CD14-positive monocyte (primary cell): ENCODE measurements around the gene OTULIN. TPM values are rescaled to one million over a fixed set of nuclear protein-coding genes. Genes with fewer than 3 reads are reported as not detected.

Source experiments
- DNase-seq, 3 donors: peaks; one replicate each; pipeline ENCODE4 v3.0.0-alpha.2; 2011 to 2022
- H2AFZ ChIP-seq: 2 replicates; pipeline ENCODE4 v1.6.0; 2012; ENCODE audit warnings: mild to moderate bottlenecking, low read depth, low read length, inconsistent platforms; ENCODE audit not compliant: insufficient read depth, poor library complexity, severe bottlenecking
- H3K27ac ChIP-seq, 2 donors: 1 replicate in 1 of 2; 2 replicates in 1 of 2; pipeline ENCODE4 v1.5.1; 2012 to 2013; ENCODE audit warnings: low read length in 2 of 2, control low read depth in 1 of 2, inconsistent platforms in 1 of 2, low read depth in 1 of 2, mild to moderate bottlenecking in 1 of 2
- H3K27me3 ChIP-seq, 2 donors: one replicate each; pipeline versions ENCODE4 v1.6.0 to v1.6.1; 2011 to 2013; ENCODE audit warnings: low read length in 2 of 2; ENCODE audit not compliant: control insufficient read depth in 2 of 2, insufficient read depth in 2 of 2
- H3K36me3 ChIP-seq, 2 donors: replicated peaks in 1 of 2; 1 replicate in 1 of 2; 2 replicates in 1 of 2; pipeline versions ENCODE4 v1.5.1 to v1.6.1; 2012 to 2013; ENCODE audit warnings: low read length in 2 of 2, control low read depth in 1 of 2, inconsistent platforms in 1 of 2, mild to moderate bottlenecking in 1 of 2; ENCODE audit not compliant: insufficient read depth in 2 of 2, control insufficient read depth in 1 of 2
- H3K4me1 ChIP-seq, 2 donors: 1 replicate in 1 of 2; 2 replicates in 1 of 2; pipeline versions ENCODE4 v1.5.1 to v1.6.1; 2012 to 2013; ENCODE audit warnings: low read length in 2 of 2, control low read depth in 1 of 2, inconsistent platforms in 1 of 2, mild to moderate bottlenecking in 1 of 2, moderate library complexity in 1 of 2; ENCODE audit not compliant: insufficient read depth in 2 of 2, control insufficient read depth in 1 of 2
- H3K4me2 ChIP-seq: replicated peaks from 2 replicates; pipeline ENCODE3; 2012; ENCODE audit warnings: low read length, moderate library complexity, mild to moderate bottlenecking; ENCODE audit not compliant: poor library complexity, severe bottlenecking; ENCODE audit errors: extremely low read depth
- H3K4me3 ChIP-seq, 3 experiments: fragments of 200-600 bp in 1 of 3; sonication (generic) in 1 of 3; replicated peaks in 1 of 3; 1 replicate in 2 of 3; 2 replicates in 1 of 3; pipeline ENCODE4 v1.5.1; 2011 to 2013; ENCODE audit warnings: low read length in 3 of 3, mild to moderate bottlenecking in 3 of 3, control low read depth in 2 of 3, low read depth in 2 of 3, inconsistent platforms in 1 of 3, moderate library complexity in 1 of 3
- H3K79me2 ChIP-seq: 2 replicates; pipeline ENCODE4 v1.6.0; 2012; ENCODE audit warnings: mild to moderate bottlenecking, control low read depth, inconsistent platforms, low read length, moderate library complexity; ENCODE audit not compliant: insufficient read depth
- H3K9ac ChIP-seq: 2 replicates; pipeline ENCODE4 v1.6.0; 2017; ENCODE audit warnings: low read length, mild to moderate bottlenecking; ENCODE audit not compliant: insufficient read depth, poor library complexity, severe bottlenecking
- H3K9me3 ChIP-seq, 2 donors: replicated peaks in 1 of 2; 1 replicate in 1 of 2; 2 replicates in 1 of 2; pipeline versions ENCODE4 v1.5.1 to v1.6.1; 2012 to 2013; ENCODE audit warnings: low read length in 2 of 2, control low read depth in 1 of 2; ENCODE audit not compliant: control insufficient read depth in 1 of 2, insufficient read depth in 1 of 2
- H4K20me1 ChIP-seq: 2 replicates; pipeline ENCODE4 v1.6.0; 2012; ENCODE audit warnings: mild to moderate bottlenecking, low read length, control low read depth, moderate library complexity; ENCODE audit not compliant: insufficient read depth
- H3K27ac Mint-ChIP-seq, 7 donors: one replicate each; pipeline ENCODE4 v1.8.0; 2020; ENCODE audit warnings: mild to moderate bottlenecking in 7 of 7, mixed read lengths in 7 of 7, moderate library complexity in 6 of 7, inconsistent platforms in 2 of 7
- H3K27me3 Mint-ChIP-seq, 3 donors: one replicate each; pipeline ENCODE4 v1.8.0; 2021 to 2022; ENCODE audit warnings: low read depth in 3 of 3, mild to moderate bottlenecking in 3 of 3, mixed read lengths in 3 of 3, moderate library complexity in 3 of 3, inconsistent platforms in 1 of 3
- H3K36me3 Mint-ChIP-seq, 2 donors: one replicate each; pipeline ENCODE4 v1.8.0; 2020; ENCODE audit warnings: mixed read lengths in 2 of 2, inconsistent platforms in 1 of 2, mild to moderate bottlenecking in 1 of 2
- H3K4me1 Mint-ChIP-seq: one replicate; pipeline ENCODE4 v1.8.0; 2020; ENCODE audit warnings: mild to moderate bottlenecking, mixed read lengths
- H3K4me3 Mint-ChIP-seq, 2 donors: one replicate each; pipeline ENCODE4 v1.8.0; 2020; ENCODE audit warnings: mild to moderate bottlenecking in 2 of 2, mixed read lengths in 2 of 2, moderate library complexity in 1 of 2
- H3K9me3 Mint-ChIP-seq, 7 donors: one replicate each; pipeline ENCODE4 v1.8.0; 2020 to 2022; ENCODE audit warnings: mixed read lengths in 7 of 7, mild to moderate bottlenecking in 6 of 7, moderate library complexity in 6 of 7, inconsistent platforms in 2 of 7
- CTCF ChIP-seq: fragments of 200-600 bp; IDR thresholded peaks from one replicate; pipeline ENCODE4 v1.8.0; 2022; ENCODE audit warnings: antibody characterized with exemption, mild to moderate bottlenecking
- WGBS: methylation state at CpG from one replicate; pipeline ENCODE4 v1.1.5; 2013; ENCODE audit warnings: missing lambda C conversion rate; ENCODE audit not compliant: insufficient coverage; 5-methylcytosine and 5-hydroxymethylcytosine counted together
- intact Hi-C, 2 donors: fragments of 100-400 bp; cut with micrococcal nuclease; formaldehyde crosslinking; loops; one replicate each; pipeline versions ENCODE4 v1.15.0 to v1.15.1; 2023
- polyA plus RNA-seq, 3 donors: library from polyadenylated mRNA; depleted of rRNA in 1 of 3; unstranded in 2 of 3; stranded (reverse) in 1 of 3; fragments of 300-500 nt in 2 of 3; fragments of >200 nt in 1 of 3; fragmentation: Illumina TruSeq in 2 of 3; gene quantifications; 1 replicate in 2 of 3; 2 replicates in 1 of 3; pipeline ENCODE4 v1.2.3, GENCODE V29; 2012 to 2021

OTULIN gene
- polyA plus RNA-seq, 3 donors = 13.7 to 14.2 (median 14.0) TPM

- H3K27me3 Mint-ChIP-seq = peaks cover 1 to 5% (median 4%) of the 10 kb centered on the region in 3 donors
These were observed 19.8 kb upstream of the OTULIN start for GRCh38 chr5:14644623-14645237.

GRCh38 chr5:14650052-14650451, 14.5 kb upstream of the OTULIN start:
- Mint-ChIP-seq H3K27ac (peak overlapping the region in 1 of 7 donors; percentile 60), H3K4me1 (peaks cover 4% of the 10 kb centered on the region), H3K36me3 (no peaks in the 10 kb centered on the region), H3K9me3 (no peaks in the 10 kb centered on the region), H3K4me3 (no peak overlapping the region), H3K27me3 (peaks cover 4 to 11% (median 7%) of the 10 kb centered on the region in 3 donors)
- no peak for DNase-seq
- Histone ChIP-seq H2AFZ (no peak overlapping the region), H3K79me2 (no peaks in the 10 kb centered on the region), H3K9ac (no peak overlapping the region), H3K27me3 (no peaks in the 10 kb centered on the region), H3K27ac (no peak overlapping the region), H3K4me2 (no peak overlapping the region), H3K36me3 (no peaks in the 10 kb centered on the region), H4K20me1 (no peaks in the 10 kb centered on the region), H3K9me3 (no peaks in the 10 kb centered on the region), H3K4me1 (peaks cover 0 to 3% of the 10 kb centered on the region in 2 donors), H3K4me3 (no peak overlapping the region)
- WGBS = 78% methylated on average over 2 of the region's 3 CpGs
- no peak for TF ChIP-seq CTCF
- intact Hi-C loops = no loop called here

More at GRCh38 chr5:14644623-14645237, 19.8 kb upstream of the OTULIN start:
- Histone ChIP-seq H3K4me3 (no peak overlapping the region), H3K9me3 (no peaks in the 10 kb centered on the region), H4K20me1 (no peaks in the 10 kb centered on the region), H3K36me3 (no peaks in the 10 kb centered on the region), H3K9ac (no peak overlapping the region), H3K27ac (no peak overlapping the region), H3K79me2 (no peaks in the 10 kb centered on the region), H3K27me3 (no peaks in the 10 kb centered on the region), H2AFZ (no peak overlapping the region), H3K4me1 (peaks cover 0 to 3% of the 10 kb centered on the region in 2 donors), H3K4me2 (no peak overlapping the region)
- no peak for TF ChIP-seq CTCF
- H3K4me3 Mint-ChIP-seq = no peak overlapping the region
- H3K27ac Mint-ChIP-seq = no peak overlapping the region
- peaks cover 0 to 3% (median 0%) of the 10 kb centered on the region in 7 donors for H3K9me3 Mint-ChIP-seq
- no peaks in the 10 kb centered on the region for H3K36me3 Mint-ChIP-seq
- intact Hi-C loops = loop anchor here (5.0 to 10.0 kb wide), 4 partner anchors 247 to 660 kb away; no protein-coding TSS in a partner anchor
- DNase-seq = no peak
- no peaks in the 10 kb centered on the region for H3K4me1 Mint-ChIP-seq
- WGBS = 83% methylated on average over 1 of the region's 1 CpG
